Small intestine (tissue), 7 donors: ENCODE data around the gene ACTL6B. TPM values are rescaled to one million over a fixed set of nuclear protein-coding genes. Genes with fewer than 3 reads are reported as not detected.

Experiments used
- DNase-seq, 2 donors: peaks; one replicate each; pipeline versions ENCODE4 v3.0.0 to v3.0.0-alpha.2; 2013
- FAIRE-seq: peaks from 2 replicates; lab custom pipeline; 2012; peaks lifted over from hg19 to GRCh38; lab: Jason Lieb, UNC
- H3K27ac ChIP-seq, 3 donors: one replicate each; pipeline ENCODE4 v1.5.1; 2013; ENCODE audit warnings: low read length in 2 of 3, mild to moderate bottlenecking in 2 of 3, control low read depth in 1 of 3, inconsistent platforms in 1 of 3, low read depth in 1 of 3, moderate library complexity in 1 of 3
- H3K27me3 ChIP-seq, 3 donors: one replicate each; pipeline ENCODE4 v1.6.1; 2013; ENCODE audit warnings: low read length in 3 of 3, inconsistent platforms in 1 of 3; ENCODE audit not compliant: control insufficient read depth in 3 of 3, insufficient read depth in 3 of 3
- H3K36me3 ChIP-seq, 3 donors: one replicate each; pipeline ENCODE4 v1.6.1; 2013; ENCODE audit warnings: low read length in 3 of 3, inconsistent platforms in 1 of 3, low read depth in 1 of 3, mild to moderate bottlenecking in 1 of 3, moderate library complexity in 1 of 3; ENCODE audit not compliant: control insufficient read depth in 3 of 3, insufficient read depth in 2 of 3
- H3K4me1 ChIP-seq, 3 donors: one replicate each; pipeline ENCODE4 v1.6.1; 2013; ENCODE audit warnings: low read length in 2 of 3, inconsistent platforms in 1 of 3, low read depth in 1 of 3, mild to moderate bottlenecking in 1 of 3, moderate library complexity in 1 of 3; ENCODE audit not compliant: control insufficient read depth in 3 of 3, insufficient read depth in 2 of 3
- H3K4me3 ChIP-seq, 3 donors: one replicate each; pipeline ENCODE4 v1.5.1; 2013; ENCODE audit warnings: low read length in 3 of 3, control low read depth in 1 of 3, inconsistent platforms in 1 of 3, low read depth in 1 of 3, mild to moderate bottlenecking in 1 of 3, moderate library complexity in 1 of 3
- H3K9me3 ChIP-seq, 2 donors: one replicate each; pipeline ENCODE4 v1.6.1; 2013; ENCODE audit warnings: low read depth in 1 of 2, low read length in 1 of 2; ENCODE audit not compliant: control insufficient read depth in 2 of 2, insufficient read depth in 1 of 2
- WGBS, 3 donors: extraction: QIAGEN DNeasy Blood & Tissue Kit; methylation state at CpG; one replicate each; pipeline ENCODE4 v1.1.7; 2013; 5-methylcytosine and 5-hydroxymethylcytosine counted together
- polyA plus RNA-seq, 4 donors: library from polyadenylated mRNA; stranded (reverse) in 3 of 4; unstranded in 1 of 4; fragments of 200-250 nt in 3 of 4; fragments of 120-200 nt in 1 of 4; gene quantifications; one replicate each; pipeline versions ENCODE4 v1.2.1 to v1.2.3, GENCODE V29; 2013
- donor health status: healthy with polysubstance abuse.
- donor health status: control.
- donor health status: control.
- donor health status: Bipolar disorder and iron deficiency.
- donor health status: healthy.

ACTL6B gene
- polyA plus RNA-seq, 4 donors: 0.52 to 1.00 TPM; not detected in 2

GRCh38 chr7:100600730-100601038 is 55.6 kb downstream of the ACTL6B start:
- peaks cover 0 to 27% (median 6%) of the 10 kb centered on the region in 3 donors for H3K4me1 ChIP-seq
- no peak for DNase-seq
- WGBS, 3 donors: 77 to 91% (median 79%) methylated on average over 9 of the region's 9 CpGs
- H3K9me3 ChIP-seq: no peaks in the 10 kb centered on the region
- no peak for FAIRE-seq
- H3K27me3 ChIP-seq: peaks cover 0 to 31% (median 0%) of the 10 kb centered on the region in 3 donors
- H3K36me3 ChIP-seq: no peaks in the 10 kb centered on the region
- no peak overlapping the region for H3K4me3 ChIP-seq
- no peak overlapping the region for H3K27ac ChIP-seq

GRCh38 chr7:100599911-100600729 is 56.1 kb downstream of the ACTL6B start:
- Histone ChIP-seq H3K36me3 (no peaks in the 10 kb centered on the region), H3K27ac (no peak overlapping the region), H3K4me1 (peaks cover 0 to 22% (median 6%) of the 10 kb centered on the region in 3 donors), H3K9me3 (no peaks in the 10 kb centered on the region), H3K27me3 (peaks cover 0 to 26% (median 0%) of the 10 kb centered on the region in 3 donors), H3K4me3 (no peak overlapping the region)
- no peak for FAIRE-seq
- peak in 1 of 2 donors; percentile 42 for DNase-seq
- WGBS, 3 donors: 31 to 61% (median 51%) methylated on average over 18 of the region's 18 CpGs

GRCh38 chr7:100598425-100598824 is 57.8 kb downstream of the ACTL6B start:
- peaks cover 0 to 2% (median 0%) of the 10 kb centered on the region in 3 donors for H3K36me3 ChIP-seq
- H3K4me3 ChIP-seq: no peak overlapping the region
- H3K27me3 ChIP-seq: peaks cover 0 to 11% (median 0%) of the 10 kb centered on the region in 3 donors
- WGBS, 3 donors: 87 to 95% (median 90%) methylated on average over 4 of the region's 4 CpGs
- H3K4me1 ChIP-seq: peaks cover 0 to 7% (median 6%) of the 10 kb centered on the region in 3 donors
- FAIRE-seq (no peak), DNase-seq (no peak)
- H3K9me3 ChIP-seq: no peaks in the 10 kb centered on the region
- H3K27ac ChIP-seq: no peak overlapping the region

DNA sequence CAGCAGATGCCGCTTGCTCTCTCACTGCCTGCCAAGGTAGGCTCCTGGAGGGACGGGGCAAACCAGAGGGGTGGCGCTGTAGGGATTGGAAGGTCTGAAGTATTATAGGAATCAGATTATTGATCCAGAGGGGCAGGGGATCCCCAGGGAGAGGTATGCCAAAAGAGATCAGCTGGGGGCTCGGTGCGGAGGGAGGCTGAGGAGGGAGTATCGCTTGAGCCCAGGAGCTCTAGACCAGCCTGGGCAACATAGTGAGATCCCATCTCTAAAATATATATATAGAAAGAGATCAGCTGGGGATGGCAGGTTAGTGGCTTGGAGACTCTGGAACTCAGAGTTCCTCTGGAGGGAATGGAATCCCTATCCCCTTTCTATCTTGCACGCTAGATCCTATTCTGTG is 61.1 kb downstream of the ACTL6B start:
- 92 to 96% (median 94%) methylated on average over 7 of the region's 7 CpGs for WGBS, 3 donors
- Histone ChIP-seq H3K27me3 (peaks cover 0 to 2% (median 0%) of the 10 kb centered on the region in 3 donors), H3K4me1 (peaks cover 0 to 10% (median 0%) of the 10 kb centered on the region in 3 donors), H3K36me3 (peaks cover 0 to 4% (median 0%) of the 10 kb centered on the region in 3 donors), H3K4me3 (no peak overlapping the region), H3K27ac (no peak overlapping the region), H3K9me3 (no peaks in the 10 kb centered on the region)
- no peak for FAIRE-seq
- DNase-seq: no peak

Other genes starting within 250 kb of the ACTL6B start
- 1 to 10 TPM; 1.3 to 6.5 (median 4.8) TPM for gene ZCWPW1, start 227.7 kb downstream of the ACTL6B start, polyA plus RNA-seq
- gene MEPCE, start 226.6 kb downstream of the ACTL6B start, polyA plus RNA-seq: 10 to 100 TPM; 26.8 to 41.1 (median 30.7) TPM
- 10 to 100 TPM; 27.1 to 62.8 (median 46.8) TPM for gene PPP1R35, start 220.0 kb downstream of the ACTL6B start, polyA plus RNA-seq
- 1 to 10 TPM in 1 of 4 donors, under 1 TPM in 2, not detected in 1; 0.43 to 1.2 (median 0.89) TPM for gene SPACDR, start 192.2 kb downstream of the ACTL6B start, polyA plus RNA-seq
- 10 to 100 TPM; 31.7 to 57.9 (median 49.6) TPM for gene TSC22D4, start 177.2 kb downstream of the ACTL6B start, polyA plus RNA-seq
- gene NYAP1, start 172.5 kb downstream of the ACTL6B start, polyA plus RNA-seq: 1 to 10 TPM in 2 of 4 donors, not detected in 2; 1.1 to 2.3 TPM
- 10 to 100 TPM in 3 of 4 donors, 1 to 10 TPM in 1; 9.5 to 23.9 (median 16.4) TPM for gene AGFG2, start 117.2 kb downstream of the ACTL6B start, polyA plus RNA-seq
- gene SAP25, start 82.5 kb downstream of the ACTL6B start, polyA plus RNA-seq: 10 to 100 TPM in 2 of 4 donors, 1 to 10 TPM in 2; 2.0 to 28.2 (median 12.9) TPM
- 100 to 1,000 TPM in 1 of 4 donors, 10 to 100 TPM in 3; 33.4 to 111 (median 55.1) TPM for gene LRCH4, start 70.3 kb downstream of the ACTL6B start, polyA plus RNA-seq
- 1 to 10 TPM in 1 of 4 donors, under 1 TPM in 1, not detected in 2; 0.55 to 1.1 TPM for gene FBXO24, start 70.1 kb downstream of the ACTL6B start, polyA plus RNA-seq
- 10 to 100 TPM in 2 of 4 donors, 1 to 10 TPM in 2; 1.9 to 28.5 (median 9.7) TPM for gene PCOLCE, start 54.1 kb downstream of the ACTL6B start, polyA plus RNA-seq
- 10 to 100 TPM in 3 of 4 donors, 1 to 10 TPM in 1; 8.4 to 14.9 (median 10.6) TPM for gene MOSPD3, start 43.9 kb downstream of the ACTL6B start, polyA plus RNA-seq
- 1 to 10 TPM in 2 of 4 donors, not detected in 2; 1.2 to 1.3 TPM for gene TFR2, start 14.9 kb downstream of the ACTL6B start, polyA plus RNA-seq
- 100 to 1,000 TPM; 179 to 214 (median 186) TPM for gene GNB2, start 17.3 kb upstream of the ACTL6B start, polyA plus RNA-seq
- 10 to 100 TPM; 15.7 to 49.1 (median 17.9) TPM for gene GIGYF1, start 37.8 kb upstream of the ACTL6B start, polyA plus RNA-seq
- gene POP7, start 49.7 kb upstream of the ACTL6B start, polyA plus RNA-seq: 10 to 100 TPM; 31.9 to 44.8 (median 40.9) TPM
- gene EPO, start 64.0 kb upstream of the ACTL6B start, polyA plus RNA-seq: under 1 TPM in 2 of 4 donors, not detected in 2; 0.04 to 0.15 TPM
- under 1 TPM in 1 of 4 donors, not detected in 3; 0.03 TPM for gene ZAN, start 77.1 kb upstream of the ACTL6B start, polyA plus RNA-seq
- 10 to 100 TPM in 2 of 4 donors, 1 to 10 TPM in 2; 1.3 to 53.9 (median 20.0) TPM for gene EPHB4, start 171.1 kb upstream of the ACTL6B start, polyA plus RNA-seq
- 10 to 100 TPM; 10.5 to 28.8 (median 19.5) TPM for gene SLC12A9, start 196.3 kb upstream of the ACTL6B start, polyA plus RNA-seq
- 10 to 100 TPM in 3 of 4 donors, 1 to 10 TPM in 1; 3.4 to 35.7 (median 16.7) TPM for gene TRIP6, start 210.9 kb upstream of the ACTL6B start, polyA plus RNA-seq
- gene SRRT, start 218.7 kb upstream of the ACTL6B start, polyA plus RNA-seq: 100 to 1,000 TPM in 1 of 4 donors, 10 to 100 TPM in 3; 77.1 to 113 (median 90.0) TPM
- gene UFSP1, start 233.3 kb upstream of the ACTL6B start, polyA plus RNA-seq: 1 to 10 TPM; 2.2 to 5.3 (median 4.2) TPM
- gene ACHE, start 239.4 kb upstream of the ACTL6B start, polyA plus RNA-seq: 10 to 100 TPM in 2 of 4 donors, 1 to 10 TPM in 2; 3.5 to 11.2 (median 7.7) TPM